Endothelial cell of umbilical vein (primary cell): ENCODE measurements around the gene FOXK1. TPM values are rescaled to one million over a fixed set of nuclear protein-coding genes. Genes with fewer than 3 reads are reported as not detected.

ENCODE experiments used
- BruUV-seq: library from RNA; stranded (reverse); fragments of 400-500 nt; replicated peaks from 2 replicates; lab custom pipeline; 2021; lab: Mats Ljungman, UMichigan
- CTCF ChIA-PET: fragments of 300-600, 350-600 bp; sonication (Branson Sonifier 250); formaldehyde crosslinking; loops from one replicate; lab custom pipeline; 2021; ENCODE audit warnings: antibody characterized with exemption, inconsistent platforms; lab: Charles Lee
- POLR2A ChIA-PET: fragments of 300-600, 350-600 bp; sonication (Branson Sonifier 250); formaldehyde crosslinking; loops from one replicate; lab custom pipeline; 2021; ENCODE audit warnings: antibody characterized with exemption, inconsistent platforms; lab: Charles Lee
- DNase-seq: peaks from one replicate; pipeline ENCODE4 v3.0.0-alpha.2; 2011; ENCODE audit warnings: low read depth, low spot score
- FAIRE-seq: peaks from 2 replicates; lab custom pipeline; 2011; peaks lifted over from hg19 to GRCh38; lab: Jason Lieb, UNC
- H2AFZ ChIP-seq: 2 replicates; pipeline ENCODE4 v1.6.0; 2012; ENCODE audit warnings: low read depth, low read length, control low read depth, inconsistent platforms
- H3K27ac ChIP-seq: 2 replicates; pipeline ENCODE4 v1.5.1; 2011; ENCODE audit warnings: low read depth, mild to moderate bottlenecking, control low read depth, low read length, moderate library complexity; ENCODE audit not compliant: insufficient read depth
- H3K27me3 ChIP-seq, 2 experiments: 2 replicates each; pipeline versions ENCODE4 v1.6.0 to v1.6.1; 2011; ENCODE audit warnings: low read length in 2 of 2, mixed read lengths in 1 of 2; ENCODE audit not compliant: control insufficient read depth in 2 of 2, insufficient read depth in 2 of 2
- H3K36me3 ChIP-seq, 2 experiments: 2 replicates in 1 of 2; 3 replicates in 1 of 2; pipeline ENCODE4 v1.5.1; 2011; ENCODE audit warnings: low read length in 2 of 2, mild to moderate bottlenecking in 1 of 2, moderate library complexity in 1 of 2; ENCODE audit not compliant: control insufficient read depth in 2 of 2, insufficient read depth in 2 of 2; ENCODE audit errors: extremely low read depth in 1 of 2
- H3K4me1 ChIP-seq: 3 replicates; pipeline ENCODE4 v1.5.1; 2011; ENCODE audit warnings: mild to moderate bottlenecking, low read length; ENCODE audit not compliant: control insufficient read depth, insufficient read depth; ENCODE audit errors: extremely low read depth
- H3K4me2 ChIP-seq: 2 replicates; pipeline ENCODE4 v1.6.1; 2011; ENCODE audit warnings: low read length, control low read depth, mixed read lengths; ENCODE audit not compliant: insufficient read depth
- H3K4me3 ChIP-seq, 3 experiments: fragments of 200-600 bp in 1 of 3; sonication (generic), shearing (Covaris generic) in 1 of 3; replicated peaks in 1 of 3; 2 replicates each; pipeline ENCODE4 v1.5.1; 2011 to 2016; ENCODE audit warnings: control low read depth in 3 of 3, low read length in 3 of 3, mild to moderate bottlenecking in 2 of 3, inconsistent platforms in 1 of 3, low read depth in 1 of 3, moderate library complexity in 1 of 3; ENCODE audit not compliant: insufficient read depth in 1 of 3
- H3K79me2 ChIP-seq: 2 replicates; pipeline ENCODE4 v1.6.0; 2012; ENCODE audit warnings: low read length, inconsistent platforms; ENCODE audit not compliant: control insufficient read depth, insufficient read depth
- H3K9ac ChIP-seq: replicated peaks from 2 replicates; pipeline ENCODE3; 2011; ENCODE audit warnings: low read length, control low read depth; ENCODE audit not compliant: insufficient read depth; ENCODE audit errors: extremely low read depth
- H3K9me1 ChIP-seq: replicated peaks from 3 replicates; pipeline ENCODE4 v1.6.0; 2011; ENCODE audit warnings: mild to moderate bottlenecking, low read length; ENCODE audit not compliant: control insufficient read depth, insufficient read depth; ENCODE audit errors: extremely low read depth
- H3K9me3 ChIP-seq: replicated peaks from 2 replicates; pipeline ENCODE4 v1.5.1; 2012; ENCODE audit warnings: low read length, inconsistent platforms; ENCODE audit not compliant: control insufficient read depth, insufficient read depth
- H4K20me1 ChIP-seq: replicated peaks from 2 replicates; pipeline ENCODE3; 2011; ENCODE audit warnings: mild to moderate bottlenecking, low read length; ENCODE audit not compliant: control insufficient read depth, insufficient read depth; ENCODE audit errors: extremely low read depth
- EZH2 ChIP-seq: IDR thresholded peaks from 2 replicates; pipeline ENCODE4 v1.6.1; 2012; ENCODE audit warnings: borderline replicate concordance, low read depth, mild to moderate bottlenecking, moderate library complexity, low read length, inconsistent platforms; ENCODE audit not compliant: severe bottlenecking
- FOS ChIP-seq: IDR thresholded peaks from 2 replicates; pipeline ENCODE4 v1.6.1; 2011; ENCODE audit warnings: mild to moderate bottlenecking, low read length, moderate library complexity, borderline replicate concordance; ENCODE audit not compliant: insufficient read depth
- GATA2 ChIP-seq: IDR thresholded peaks from 2 replicates; pipeline ENCODE4 v1.7.0; 2011; ENCODE audit warnings: low read depth, mild to moderate bottlenecking, moderate library complexity, mixed read lengths, low read length; ENCODE audit not compliant: insufficient read length, insufficient read depth
- JUN ChIP-seq: IDR thresholded peaks from 2 replicates; pipeline ENCODE4 v1.6.1; 2011; ENCODE audit warnings: borderline replicate concordance, low read depth; ENCODE audit not compliant: insufficient read length, insufficient read depth
- MYC ChIP-seq: IDR thresholded peaks from one replicate; pipeline ENCODE4 v1.6.1; 2011; ENCODE audit warnings: mild to moderate bottlenecking, low read depth, low read length
- POLR2A ChIP-seq: IDR thresholded peaks from 2 replicates; pipeline ENCODE4 v1.6.1; 2012; ENCODE audit warnings: low read depth, mild to moderate bottlenecking, control low read depth, low read length
- dilution Hi-C: fragments of 300-500 bp; cut with MboI; formaldehyde crosslinking; loops from one replicate; pipeline ENCODE4 v1.15.0; 2019; ENCODE audit warnings: low sequenced_read_pairs; ENCODE audit not compliant: extremely low pct_ligation_motif_present
- intact Hi-C: fragments of 100-400 bp; cut with micrococcal nuclease; formaldehyde crosslinking; loops from one replicate; pipeline ENCODE4 v1.10.0; 2022
- polyA plus RNA-seq, 4 experiments: library from polyadenylated mRNA; depleted of rRNA in 3 of 4; stranded (reverse) in 3 of 4; unstranded in 1 of 4; fragments of >200 nt; gene quantifications; 2 replicates each; pipeline versions ENCODE4 v1.2.1 to v1.2.3, GENCODE V29; 2011 to 2012; ENCODE audit warnings: missing spikeins in 1 of 4
- total RNA-seq: library from RNA; stranded (reverse); gene quantifications from 2 replicates; pipeline ENCODE4 v1.2.3, GENCODE V29; 2021
- TF ChIP-seq, protein P1 (sequence below): IDR thresholded peaks from 2 replicates; pipeline ENCODE4 v1.6.1; 2011; ENCODE audit not compliant: insufficient read depth, insufficient read length

FOXK1 gene
- total and polyA plus RNA-seq, 2 donors (not counting 3 experiments of a cell fraction or from before 2014, with no cell fraction given), result 8.0 to 52.1 TPM

DNA sequence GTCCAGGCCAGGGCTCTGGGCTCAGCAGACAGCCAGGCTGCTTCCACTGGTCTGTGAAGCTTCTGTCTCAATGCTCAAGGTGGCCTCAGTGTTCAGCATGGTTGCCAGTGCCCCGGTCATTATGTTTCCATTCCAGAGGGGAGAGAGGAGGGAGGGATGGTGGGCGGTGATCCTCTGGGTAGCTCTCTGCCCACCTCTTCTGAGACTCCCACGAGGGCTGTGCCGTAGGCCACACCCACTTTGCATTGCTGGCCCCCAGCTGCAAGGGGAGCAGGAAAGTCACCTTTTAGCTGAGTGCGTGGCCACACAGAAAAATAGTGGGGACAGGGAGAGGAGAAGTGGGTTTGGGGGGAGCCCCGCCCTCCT, 42.5 kb downstream of the FOXK1 start:
- peak overlapping the region; percentile 67 for H3K4me2 ChIP-seq
- H3K79me2 ChIP-seq, result peaks cover 72% of the 10 kb centered on the region
- TF ChIP-seq EZH2 (no peak), MYC (no peak), JUN (no peak), GATA2 (no peak), FOS (no peak), POLR2A (no peak)
- TF ChIP-seq, protein P1, sequence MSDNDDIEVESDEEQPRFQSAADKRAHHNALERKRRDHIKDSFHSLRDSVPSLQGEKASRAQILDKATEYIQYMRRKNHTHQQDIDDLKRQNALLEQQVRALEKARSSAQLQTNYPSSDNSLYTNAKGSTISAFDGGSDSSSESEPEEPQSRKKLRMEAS, result no peak
- H3K9ac ChIP-seq, result peak overlapping the region; percentile 90
- peak overlapping the region; percentile 44 for H2AFZ ChIP-seq
- POLR2A ChIA-PET, result interaction anchor here (2.5 kb wide), 1 partner anchor 20 kb away, joined by 12 read pairs; no protein-coding TSS in a partner anchor
- DNase-seq (peak; percentile 66), FAIRE-seq (no peak)
- CTCF ChIA-PET, result interaction anchor here (0.7 to 3.6 kb wide), 20 partner anchors 8 to 92 kb away, joined by 3 to 14 read pairs (median 5); partner anchors contain the start of gene FOXK1
- H3K27me3 ChIP-seq, result no peaks in the 10 kb centered on the region
- H3K4me3 ChIP-seq, result peak overlapping the region; percentile 26 to 30 (median 28)
- H3K9me3 ChIP-seq, result no peaks in the 10 kb centered on the region
- H3K27ac ChIP-seq, result peak overlapping the region; percentile 92
- H3K9me1 ChIP-seq, result no peaks in the 10 kb centered on the region
- H3K4me1 ChIP-seq, result peaks cover 23% of the 10 kb centered on the region
- intact Hi-C loops, result loop anchor here (1.0 kb wide), 6 partner anchors 14 to 83 kb away; no protein-coding TSS in a partner anchor
- dilution Hi-C loops, result no loop called here
- peaks cover 2 to 8% of the 10 kb centered on the region in 2 experiments for H3K36me3 ChIP-seq
- TSS peak; percentile 73 for BruUV-seq
- H4K20me1 ChIP-seq, result no peaks in the 10 kb centered on the region
